Muscle layer of colon (tissue), 2 donors: ENCODE measurements around the gene CHST6.
A peak's percentile ranks its signal among the peaks of the same experiment; 100 is the strongest.
"Not testable (repeated sequence)": the region's sequence is repeated elsewhere in the genome, so short reads cannot be mapped to it uniquely, and the experiment has no call there.

Experiments
- H3K27ac ChIP-seq: one replicate; pipeline ENCODE4 v1.7.0; 2013; ENCODE audit warnings: low read depth, mild to moderate bottlenecking, low read length, moderate library complexity
- H3K27me3 ChIP-seq, 2 donors: one replicate each; pipeline ENCODE4 v1.7.0; 2013; ENCODE audit warnings: low read length in 2 of 2, mild to moderate bottlenecking in 2 of 2; ENCODE audit not compliant: insufficient read depth in 2 of 2, control insufficient read depth in 1 of 2
- H3K36me3 ChIP-seq: one replicate; pipeline ENCODE4 v1.7.0; 2013; ENCODE audit warnings: mild to moderate bottlenecking, low read length; ENCODE audit not compliant: insufficient read depth
- H3K4me1 ChIP-seq: one replicate; pipeline ENCODE4 v1.7.0; 2013; ENCODE audit warnings: mild to moderate bottlenecking, low read length; ENCODE audit not compliant: insufficient read depth
- H3K4me3 ChIP-seq, 2 donors: one replicate each; pipeline ENCODE4 v1.7.0; 2013; ENCODE audit warnings: low read length in 2 of 2, low read depth in 1 of 2, mild to moderate bottlenecking in 1 of 2, moderate library complexity in 1 of 2
- H3K9ac ChIP-seq: one replicate; pipeline ENCODE4 v1.7.0; 2013; ENCODE audit warnings: low read length
- H3K9me3 ChIP-seq: one replicate; pipeline ENCODE4 v1.7.0; 2013; ENCODE audit warnings: mild to moderate bottlenecking, low read length
- donor health status: abdominal sarcoma.
- donor health status: Adenocarcinoma of cecum.

CHST6 gene

DNA sequence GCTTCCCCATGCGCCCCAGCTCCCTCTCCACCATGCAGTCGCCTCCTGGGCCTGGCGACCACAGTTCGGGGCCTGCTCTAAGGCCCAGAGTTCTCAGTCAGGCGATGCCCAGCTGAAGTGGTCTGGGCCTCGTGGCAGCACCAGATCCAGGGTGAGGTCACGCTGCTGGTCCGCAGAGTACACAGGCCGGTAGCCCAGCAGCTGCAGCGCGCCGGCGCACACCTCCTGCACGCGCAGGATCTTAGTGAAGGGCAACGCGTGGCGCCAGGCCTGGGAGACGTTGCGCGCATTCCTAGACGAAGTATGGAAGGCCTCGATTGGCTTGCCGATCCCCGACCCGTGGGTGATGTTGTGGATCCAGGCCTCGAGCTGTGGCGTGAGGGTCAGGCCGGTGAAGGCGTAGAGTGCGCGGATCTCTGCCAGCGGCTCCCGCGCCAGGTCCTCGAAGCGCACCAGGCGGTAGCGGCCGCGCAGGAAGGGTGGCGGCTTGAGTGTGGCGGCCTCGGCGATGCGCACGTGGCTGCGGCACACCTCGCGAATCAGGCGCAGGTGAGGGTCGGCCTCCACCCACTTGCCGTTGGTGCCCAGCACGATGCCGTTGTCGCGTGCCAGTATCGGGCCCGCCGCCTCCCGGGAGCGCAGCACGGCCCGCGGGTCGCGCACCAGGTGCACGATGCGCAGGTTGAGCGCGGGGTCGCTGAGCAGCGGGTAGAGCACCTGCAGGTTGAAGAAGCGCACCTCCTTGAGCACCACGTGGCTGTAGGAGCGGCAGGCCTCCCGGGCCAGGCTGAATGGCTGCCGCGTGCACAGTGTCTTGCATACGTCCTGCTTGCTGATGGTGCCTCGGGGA lies 34.0 kb upstream of the CHST6 start:
- H3K9ac ChIP-seq: no peak overlapping the region
- no peaks in the 10 kb centered on the region for H3K4me1 ChIP-seq
- H3K36me3 ChIP-seq: no peaks in the 10 kb centered on the region
- H3K4me3 ChIP-seq: no peak overlapping the region
- H3K27ac ChIP-seq: no peak overlapping the region
- no peaks in the 10 kb centered on the region for H3K9me3 ChIP-seq
- no peaks in the 10 kb centered on the region for H3K27me3 ChIP-seq

DNA sequence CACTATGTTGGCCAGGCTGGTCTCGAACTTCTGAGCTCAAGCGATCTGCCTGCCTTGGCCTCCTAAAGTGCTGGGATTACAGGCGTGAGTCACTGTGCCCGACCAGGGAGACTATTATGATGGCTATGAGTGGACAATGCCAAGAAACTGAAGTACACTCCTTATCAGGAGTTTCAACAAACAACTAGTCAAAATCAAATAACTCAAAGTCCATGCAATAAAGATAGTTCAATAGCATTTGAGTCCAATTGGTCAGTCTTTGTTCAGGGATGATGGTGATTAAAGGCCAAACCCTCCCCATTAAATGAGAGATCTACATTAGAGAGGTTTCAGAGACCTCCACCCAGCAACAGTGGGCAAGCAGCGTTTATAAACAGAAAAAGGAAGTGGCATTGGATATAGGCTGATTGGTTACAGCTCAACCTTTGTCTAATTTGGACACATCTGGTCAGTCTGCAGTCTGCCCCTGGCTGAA lies 32.6 kb upstream of the CHST6 start:
- no peaks in the 10 kb centered on the region for H3K36me3 ChIP-seq
- H3K4me1 ChIP-seq: no peaks in the 10 kb centered on the region
- no peak overlapping the region for H3K4me3 ChIP-seq
- H3K27me3 ChIP-seq: no peaks in the 10 kb centered on the region
- H3K9ac ChIP-seq: no peak overlapping the region
- H3K9me3 ChIP-seq: no peaks in the 10 kb centered on the region
- H3K27ac ChIP-seq: no peak overlapping the region

- Histone ChIP-seq H3K9ac (no peak overlapping the region), H3K4me1 (no peaks in the 10 kb centered on the region), H3K27ac (no peak overlapping the region), H3K4me3 (no peak overlapping the region), H3K27me3 (no peaks in the 10 kb centered on the region), H3K9me3 (no peaks in the 10 kb centered on the region), H3K36me3 (no peaks in the 10 kb centered on the region)
These were observed 31.0 kb upstream of the CHST6 start for GRCh38 chr16:75526032-75526790.

- Histone ChIP-seq H3K9ac (no peak overlapping the region), H3K4me3 (no peak overlapping the region), H3K27me3 (no peaks in the 10 kb centered on the region), H3K9me3 (no peaks in the 10 kb centered on the region), H3K4me1 (peaks cover 6% of the 10 kb centered on the region), H3K27ac (no peak overlapping the region), H3K36me3 (no peaks in the 10 kb centered on the region)
These were observed 23.9 kb upstream of the CHST6 start for GRCh38 chr16:75519175-75519574.

GRCh38 chr16:75516189-75516966 lies 21.1 kb upstream of the CHST6 start:
- Histone ChIP-seq H3K9ac (peak overlapping the region; percentile 68), H3K27ac (peak overlapping the region; percentile 83)
- not testable (repeated sequence) for H3K36me3 ChIP-seq

GRCh38 chr16:75514296-75514695 lies 19.1 kb upstream of the CHST6 start:
- Histone ChIP-seq H3K4me3 (no peak overlapping the region), H3K27me3 (no peaks in the 10 kb centered on the region), H3K9me3 (no peaks in the 10 kb centered on the region), H3K27ac (no peak overlapping the region), H3K9ac (no peak overlapping the region), H3K36me3 (no peaks in the 10 kb centered on the region), H3K4me1 (peaks cover 6% of the 10 kb centered on the region)

More at GRCh38 chr16:75516189-75516966, 21.1 kb upstream of the CHST6 start:
- H3K27me3 ChIP-seq, H3K4me1 ChIP-seq, H3K9me3 ChIP-seq: not testable (repeated sequence)
- peak overlapping the region; percentile 66 to 71 for H3K4me3 ChIP-seq

- Histone ChIP-seq H3K4me3 (no peak overlapping the region), H3K9me3 (no peaks in the 10 kb centered on the region), H3K9ac (no peak overlapping the region), H3K36me3 (no peaks in the 10 kb centered on the region), H3K27ac (no peak overlapping the region), H3K4me1 (no peaks in the 10 kb centered on the region), H3K27me3 (no peaks in the 10 kb centered on the region)
These were observed 11.3 kb upstream of the CHST6 start for GRCh38 chr16:75506574-75506973.

- Histone ChIP-seq H3K4me1 (no peaks in the 10 kb centered on the region), H3K4me3 (no peak overlapping the region), H3K9ac (no peak overlapping the region), H3K9me3 (no peaks in the 10 kb centered on the region), H3K27ac (no peak overlapping the region), H3K36me3 (no peaks in the 10 kb centered on the region), H3K27me3 (no peaks in the 10 kb centered on the region)
These were observed 10.9 kb upstream of the CHST6 start for GRCh38 chr16:75506107-75506506.

DNA sequence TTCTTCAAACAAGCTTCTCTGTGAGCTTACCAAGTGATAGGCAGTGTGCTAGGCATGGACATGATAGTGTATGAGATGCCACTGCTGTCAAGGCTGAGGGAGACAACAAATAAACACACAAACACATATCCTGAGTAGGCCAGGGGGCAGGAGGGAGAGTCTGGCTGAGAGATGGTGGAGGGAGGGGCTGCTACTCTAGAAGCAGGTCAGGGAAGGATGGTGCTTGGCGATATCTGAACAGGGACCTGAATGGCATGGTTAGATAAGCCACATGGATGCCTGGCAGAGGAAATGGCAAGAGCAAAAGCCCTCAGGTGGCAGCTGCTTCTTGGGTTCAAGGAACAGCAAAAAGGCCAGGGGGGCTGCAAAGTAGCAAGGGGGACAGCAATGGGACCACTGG lies 8.6 kb upstream of the CHST6 start:
- H3K27me3 ChIP-seq: no peaks in the 10 kb centered on the region
- H3K4me1 ChIP-seq: no peaks in the 10 kb centered on the region
- H3K27ac ChIP-seq: no peak overlapping the region
- no peak overlapping the region for H3K4me3 ChIP-seq
- no peak overlapping the region for H3K9ac ChIP-seq
- no peaks in the 10 kb centered on the region for H3K9me3 ChIP-seq
- H3K36me3 ChIP-seq: no peaks in the 10 kb centered on the region

- Histone ChIP-seq H3K9ac (no peak overlapping the region), H3K27ac (no peak overlapping the region), H3K27me3 (no peaks in the 10 kb centered on the region), H3K4me3 (no peak overlapping the region), H3K36me3 (no peaks in the 10 kb centered on the region), H3K9me3 (no peaks in the 10 kb centered on the region), H3K4me1 (no peaks in the 10 kb centered on the region)
These were observed 7.8 kb upstream of the CHST6 start for GRCh38 chr16:75502916-75503605.

- H3K9ac ChIP-seq, H3K4me1 ChIP-seq, H3K27me3 ChIP-seq, H3K9me3 ChIP-seq, H3K27ac ChIP-seq, H3K36me3 ChIP-seq, H3K4me3 ChIP-seq: not testable (repeated sequence)
These were observed 6.6 kb upstream of the CHST6 start for GRCh38 chr16:75501820-75502219.
